RCC 7860 (cell line): ENCODE measurements around the gene TGFBRAP1.

Source experiments
- DNase-seq: peaks from one replicate; pipeline ENCODE4 v3.0.0-alpha.2; 2015; ENCODE audit warnings: low spot score
- FAIRE-seq: peaks from 2 replicates; lab custom pipeline; 2012; peaks lifted over from hg19 to GRCh38; lab: Jason Lieb, UNC

TGFBRAP1 gene

GRCh38 chr2:105321875-105322646 is 7.5 kb downstream of the TGFBRAP1 start:
- FAIRE-seq = no peak

GRCh38 chr2:105320651-105321215 is 8.8 kb downstream of the TGFBRAP1 start:
- DNase-seq (no peak), FAIRE-seq (no peak)

More at GRCh38 chr2:105321875-105322646, 7.5 kb downstream of the TGFBRAP1 start:
- DNase-seq = no peak

- peak; percentile 30 for DNase-seq
- no peak for FAIRE-seq
Observed at GRCh38 chr2:105317937-105318336, 11.6 kb downstream of the TGFBRAP1 start.

- no peak for DNase-seq
- no peak for FAIRE-seq
Observed at GRCh38 chr2:105315314-105315713, 14.2 kb downstream of the TGFBRAP1 start.

- FAIRE-seq (no peak), DNase-seq (no peak)
Observed at GRCh38 chr2:105313877-105314276, 15.7 kb downstream of the TGFBRAP1 start.

GRCh38 chr2:105309147-105309545 is 20.4 kb downstream of the TGFBRAP1 start:
- no peak for DNase-seq
- FAIRE-seq = no peak

GRCh38 chr2:105308382-105309146 is 21.0 kb downstream of the TGFBRAP1 start:
- no peak for DNase-seq
- FAIRE-seq = no peak

GRCh38 chr2:105307962-105308361 is 21.6 kb downstream of the TGFBRAP1 start:
- no peak for FAIRE-seq
- no peak for DNase-seq

- FAIRE-seq (no peak), DNase-seq (no peak)
Observed at GRCh38 chr2:105307550-105307949, 22.0 kb downstream of the TGFBRAP1 start.

- FAIRE-seq (no peak), DNase-seq (no peak)
Observed at GRCh38 chr2:105307146-105307545, 22.4 kb downstream of the TGFBRAP1 start.

GRCh38 chr2:105301646-105302045 is 27.9 kb downstream of the TGFBRAP1 start:
- DNase-seq (no peak), FAIRE-seq (no peak)

- no peak for FAIRE-seq
- no peak for DNase-seq
Observed at GRCh38 chr2:105299290-105299689, 30.2 kb downstream of the TGFBRAP1 start.

GRCh38 chr2:105298017-105298416 is 31.5 kb downstream of the TGFBRAP1 start:
- FAIRE-seq (no peak), DNase-seq (no peak)

GRCh38 chr2:105297216-105297615 is 32.3 kb downstream of the TGFBRAP1 start:
- DNase-seq (no peak), FAIRE-seq (no peak)

- FAIRE-seq = no peak
- no peak for DNase-seq
Observed at GRCh38 chr2:105296017-105296611, 33.4 kb downstream of the TGFBRAP1 start.

- DNase-seq = peak; percentile 46
- no peak for FAIRE-seq
Observed at GRCh38 chr2:105294844-105295481, 34.6 kb downstream of the TGFBRAP1 start.

- no peak for DNase-seq
- no peak for FAIRE-seq
Observed at GRCh38 chr2:105294046-105294445, 35.5 kb downstream of the TGFBRAP1 start.

GRCh38 chr2:105291981-105292380 is 37.6 kb downstream of the TGFBRAP1 start:
- FAIRE-seq (no peak), DNase-seq (no peak)

- FAIRE-seq (no peak), DNase-seq (no peak)
Observed at GRCh38 chr2:105290981-105291660, 38.4 kb downstream of the TGFBRAP1 start.

- no peak for FAIRE-seq
- DNase-seq = no peak
Observed at GRCh38 chr2:105288133-105288532, 41.4 kb downstream of the TGFBRAP1 start.
